DMS153 (cell line): Measurements from ENCODE around the gene GOLGA2.
A peak's percentile ranks its signal among the peaks of the same experiment; 100 is the strongest.
"Not testable (repeated sequence)": the region's sequence is repeated elsewhere in the genome, so short reads cannot be mapped to it uniquely, and the experiment has no call there.

ENCODE experiments used
- DNase-seq: peaks from one replicate; lab custom pipeline; 2025; lab: John Stamatoyannopoulos, UW

GOLGA2 gene

DNA sequence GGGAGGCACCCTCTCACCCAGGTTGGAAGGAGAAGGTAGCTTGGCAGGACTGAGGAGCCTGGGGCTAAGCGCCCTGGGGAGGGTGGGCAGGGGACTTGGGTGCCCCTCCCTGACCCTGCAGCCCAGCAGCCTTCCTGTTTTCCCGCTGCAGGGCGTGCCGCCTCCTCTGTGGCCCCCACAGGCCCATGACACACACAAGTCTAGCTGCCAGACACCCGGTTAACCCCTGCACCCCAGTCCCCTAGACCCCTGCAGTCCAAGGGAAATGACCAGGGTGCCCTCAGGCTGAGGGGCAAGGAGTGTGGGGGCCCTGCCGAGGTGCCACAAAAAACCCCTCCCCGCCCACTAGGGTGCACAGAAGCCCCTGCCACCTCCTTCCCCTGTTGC lies 33.0 kb downstream of the GOLGA2 start:
- DNase-seq: no peak

DNA sequence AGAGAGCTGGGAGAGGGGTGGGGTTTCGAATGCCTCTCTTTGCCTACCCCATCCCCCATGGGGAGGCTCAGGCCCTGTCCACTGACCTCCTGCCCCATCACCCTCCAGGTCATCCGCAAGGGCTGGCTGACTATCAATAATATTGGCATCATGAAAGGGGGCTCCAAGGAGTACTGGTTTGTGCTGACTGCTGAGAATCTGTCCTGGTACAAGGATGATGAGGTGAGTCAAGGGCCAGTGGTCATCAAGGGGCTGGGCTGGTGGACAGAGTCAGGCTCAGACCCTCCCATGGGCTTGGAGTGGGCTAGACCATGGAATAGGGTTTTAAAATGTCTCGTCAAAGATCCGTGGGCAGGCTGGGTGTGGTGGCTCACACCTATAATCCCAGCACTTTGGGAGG lies 33.7 kb downstream of the GOLGA2 start:
- DNase-seq: no peak

DNA sequence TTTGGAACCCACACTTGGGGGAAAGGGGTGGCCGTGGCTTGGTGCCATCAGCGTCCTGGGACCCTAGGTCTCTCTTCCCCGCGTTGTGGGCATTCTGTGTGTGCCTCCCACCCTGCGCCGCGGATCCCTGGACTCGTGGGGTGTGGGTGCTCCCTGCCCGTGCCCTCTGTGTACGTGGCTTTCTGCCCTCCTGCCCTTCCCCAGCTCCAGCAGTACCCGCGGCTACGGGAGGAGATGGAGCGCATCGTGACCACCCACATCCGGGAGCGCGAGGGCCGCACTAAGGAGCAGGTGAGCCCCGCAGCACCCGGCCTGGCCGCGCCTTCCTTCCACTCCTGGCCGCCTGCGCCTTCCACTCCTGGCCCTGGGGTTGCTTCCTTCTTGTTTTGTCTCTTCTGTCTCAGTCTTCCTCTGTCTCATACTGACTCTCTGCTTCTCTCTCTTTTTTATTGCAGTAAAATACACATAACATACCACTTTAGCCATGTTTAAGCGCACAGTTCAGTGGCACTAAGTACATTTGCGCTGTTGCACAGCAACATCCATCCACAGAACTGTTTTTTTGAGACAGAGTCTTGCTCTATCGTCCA lies 41.9 kb downstream of the GOLGA2 start:
- DNase-seq: no peak

DNA sequence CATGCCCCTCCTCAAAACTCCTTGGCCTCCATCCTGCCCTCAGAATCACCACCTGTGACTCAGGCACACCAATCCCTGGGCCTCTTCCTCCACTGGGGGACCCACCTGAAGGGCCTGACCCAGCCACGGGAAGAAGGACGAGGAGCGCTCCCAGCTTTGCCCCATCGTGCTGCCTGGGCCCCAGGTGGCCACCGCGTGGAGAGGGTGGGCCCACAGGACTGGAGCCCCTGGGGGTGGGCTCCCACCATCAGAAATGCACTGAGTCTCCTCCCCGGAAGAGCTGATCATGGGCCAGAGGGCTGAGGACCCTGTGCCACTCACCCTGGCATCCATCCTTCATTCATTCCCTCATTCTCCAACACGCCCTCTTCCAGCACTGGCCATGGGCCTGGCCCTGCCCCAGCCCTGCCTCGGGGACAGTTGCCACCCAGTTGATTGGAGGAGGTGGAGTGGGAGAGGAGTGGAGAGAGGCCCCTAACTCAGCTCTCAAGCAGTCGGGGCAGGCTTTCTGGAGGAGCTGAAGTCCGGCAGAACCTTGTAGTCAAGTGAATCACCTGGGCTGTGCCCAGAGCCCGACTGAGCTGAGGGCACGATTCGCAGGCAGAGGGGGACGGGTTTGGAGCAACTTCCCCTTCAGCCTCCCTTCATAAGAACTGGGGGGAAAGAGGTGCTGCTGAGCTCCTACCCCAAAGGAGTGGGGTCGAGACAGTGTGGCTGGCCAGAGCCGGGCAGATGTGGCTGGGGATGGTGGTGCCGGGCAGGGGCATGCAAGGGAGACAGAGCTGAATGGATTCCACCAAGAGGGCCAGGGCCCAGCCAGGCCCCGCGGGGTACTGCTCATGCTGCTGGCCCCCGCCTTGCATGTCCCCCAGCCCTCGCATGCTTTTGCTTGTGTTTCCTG lies 43.0 kb downstream of the GOLGA2 start:
- no peak for DNase-seq

DNA sequence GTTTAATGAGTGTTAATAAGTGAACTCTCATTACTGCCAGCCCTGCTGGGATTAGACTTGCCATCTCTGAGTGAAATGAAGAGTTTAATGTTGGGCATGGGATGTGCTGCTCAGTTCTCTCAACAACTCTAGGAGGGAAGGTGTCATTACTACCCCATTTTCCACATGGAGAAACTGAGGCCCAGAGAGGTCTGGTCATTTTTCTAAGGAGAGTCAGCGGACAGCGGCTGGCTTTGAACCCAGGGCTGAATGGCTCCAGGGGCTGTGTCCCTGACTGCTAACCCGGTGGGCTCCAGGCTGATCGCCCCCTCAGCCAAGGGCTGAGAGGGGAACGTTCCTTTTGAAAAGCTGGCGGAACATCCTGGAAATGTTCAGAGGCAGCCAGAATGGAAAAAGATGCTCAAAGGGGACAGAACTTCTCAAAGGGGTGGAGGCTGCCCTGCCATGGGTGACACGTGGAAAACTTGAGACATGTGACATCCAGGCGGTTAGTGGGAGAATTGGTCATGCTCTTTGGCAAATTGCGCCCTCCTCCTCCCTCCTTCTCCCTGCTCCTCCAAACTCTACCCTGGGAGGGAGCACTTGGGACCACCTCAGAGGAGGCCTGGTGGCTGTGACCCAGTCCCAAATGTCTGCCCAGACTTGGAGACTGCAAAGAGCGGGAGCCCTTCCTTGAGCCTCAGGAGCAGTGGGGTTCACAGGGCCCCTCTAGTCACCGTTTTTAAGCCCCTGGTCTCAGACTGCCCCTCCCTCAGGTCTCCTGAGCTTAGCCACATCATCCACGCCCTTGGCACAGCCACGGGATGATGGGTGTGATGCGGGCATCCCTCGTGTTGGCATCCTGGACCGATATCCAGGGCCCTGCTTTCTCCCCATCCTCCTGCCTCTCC lies 43.9 kb downstream of the GOLGA2 start:
- no peak for DNase-seq

DNA sequence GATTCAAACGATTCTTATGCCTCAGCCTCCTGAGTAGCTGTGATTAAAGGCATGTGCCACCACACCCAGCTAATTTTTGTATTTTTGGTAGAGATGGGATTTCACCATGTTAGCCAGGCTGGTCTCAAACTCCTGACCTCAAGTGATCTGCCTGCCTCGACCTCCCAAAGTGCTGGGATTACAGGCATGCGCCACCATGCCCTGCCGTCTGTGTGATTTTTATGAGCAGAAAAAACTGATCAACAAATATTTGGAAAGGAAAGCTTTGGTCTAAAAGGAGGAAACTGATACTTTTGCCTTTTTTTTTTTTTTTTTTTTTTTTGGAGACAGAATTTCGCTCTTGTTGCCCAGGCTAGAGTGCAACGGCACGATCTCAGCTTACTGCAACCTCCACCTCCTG lies 44.9 kb downstream of the GOLGA2 start:
- DNase-seq: not testable (repeated sequence)

DNA sequence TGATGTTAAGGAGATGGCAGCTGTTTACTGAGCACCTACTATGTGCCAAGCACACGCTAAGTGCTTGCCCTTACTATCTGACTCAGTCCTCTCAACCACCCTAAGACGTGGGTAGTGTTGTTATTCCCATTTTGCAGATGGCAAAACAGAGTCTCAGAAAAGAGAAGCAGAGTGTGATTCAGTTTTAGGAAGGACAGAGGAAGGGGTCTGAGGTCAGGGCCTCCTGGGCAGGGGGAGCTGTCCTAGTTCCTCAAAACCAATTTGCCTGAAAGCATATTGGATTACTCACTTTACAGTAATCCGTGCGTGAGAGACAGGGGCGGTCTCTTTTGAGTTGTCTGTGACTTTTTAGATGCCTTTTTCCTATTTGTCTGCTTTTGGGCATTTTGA lies 49.4 kb downstream of the GOLGA2 start:
- no peak for DNase-seq

DNA sequence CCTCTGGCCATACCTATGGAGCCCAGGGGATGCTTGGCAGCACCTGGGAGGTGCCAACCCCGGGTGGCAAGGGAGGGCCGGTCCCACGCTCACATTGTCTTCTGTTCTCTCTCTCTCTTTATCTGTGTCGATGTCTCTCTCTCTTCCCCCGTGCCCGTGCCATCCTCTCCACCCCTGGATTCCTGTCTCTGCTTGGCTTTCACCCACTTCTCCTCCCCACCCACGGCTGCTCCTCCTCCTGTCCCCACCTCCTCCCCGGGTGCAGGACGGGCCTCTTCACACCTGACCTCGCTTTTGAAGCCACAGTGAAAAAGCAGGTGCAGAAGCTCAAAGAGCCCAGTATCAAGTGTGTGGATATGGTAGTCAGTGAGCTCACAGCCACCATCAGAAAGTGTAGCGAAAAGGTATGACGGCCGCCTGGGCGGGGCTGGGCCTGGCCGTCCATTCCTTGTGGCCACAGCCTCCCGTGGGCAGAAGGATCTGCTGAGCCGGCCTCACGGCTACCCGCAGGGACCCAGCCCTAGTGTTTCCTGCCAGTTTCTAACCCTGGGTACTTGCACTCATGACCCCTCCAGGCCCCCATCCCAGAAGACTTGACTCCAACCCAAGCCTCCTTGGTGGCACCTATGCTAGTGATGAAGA lies 49.9 kb downstream of the GOLGA2 start:
- no peak for DNase-seq

DNA sequence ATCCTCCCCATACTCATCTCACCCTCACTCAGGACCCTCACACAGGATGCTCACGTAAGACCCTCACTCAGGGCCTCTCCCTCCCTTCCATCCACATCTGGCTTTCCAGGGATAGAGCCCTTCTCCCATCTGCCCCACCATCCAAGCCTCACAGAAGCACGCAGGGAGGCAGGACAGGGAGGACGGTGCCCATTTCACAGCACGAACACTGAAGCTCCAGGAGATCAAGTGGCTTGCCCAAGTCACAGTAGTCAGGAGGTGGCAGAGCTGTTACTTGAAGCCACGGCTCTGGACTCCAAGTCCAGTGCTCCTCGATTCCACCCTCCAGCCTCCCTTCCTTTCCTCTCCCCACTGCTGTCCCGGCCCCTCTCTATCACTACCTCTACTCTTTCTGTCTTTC lies 50.9 kb downstream of the GOLGA2 start:
- DNase-seq: no peak

DNA sequence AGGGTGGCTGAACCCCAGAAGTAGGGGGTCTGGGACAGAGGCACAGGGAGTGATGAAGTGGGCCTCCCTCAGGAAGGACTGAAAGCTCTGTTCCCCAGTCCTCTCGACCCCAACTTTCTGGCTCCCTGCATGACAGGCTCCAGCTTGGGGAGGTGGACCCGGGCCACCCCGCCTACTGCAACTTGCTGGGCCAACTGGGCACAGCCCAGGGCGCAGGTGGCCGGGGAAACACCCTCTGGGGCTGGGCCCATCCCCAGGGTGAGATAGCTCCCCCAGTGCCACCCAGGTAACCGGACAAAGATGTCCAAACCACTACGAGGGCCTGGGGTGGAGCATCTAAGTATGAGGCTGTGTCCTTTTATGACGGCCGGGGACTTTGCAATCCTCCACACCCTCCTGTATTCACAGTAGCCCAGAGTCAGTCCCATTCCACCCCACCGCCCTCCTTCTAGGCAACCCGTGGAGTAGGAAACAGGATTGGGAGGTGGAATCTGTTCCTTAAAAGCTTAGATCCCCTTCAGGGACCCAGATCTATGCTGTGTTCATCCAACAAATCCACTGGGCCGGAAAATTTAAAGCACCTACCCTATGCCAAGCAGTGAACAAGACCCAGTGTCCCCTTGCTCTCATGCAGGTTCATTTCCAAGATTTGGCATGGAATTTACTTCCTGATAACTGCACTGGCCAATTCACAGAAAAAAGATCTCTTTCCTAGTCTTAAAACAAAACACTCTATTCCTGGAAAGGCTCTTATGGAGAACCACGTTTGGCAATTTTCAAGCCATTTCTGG lies 52.7 kb downstream of the GOLGA2 start:
- DNase-seq: no peak

DNA sequence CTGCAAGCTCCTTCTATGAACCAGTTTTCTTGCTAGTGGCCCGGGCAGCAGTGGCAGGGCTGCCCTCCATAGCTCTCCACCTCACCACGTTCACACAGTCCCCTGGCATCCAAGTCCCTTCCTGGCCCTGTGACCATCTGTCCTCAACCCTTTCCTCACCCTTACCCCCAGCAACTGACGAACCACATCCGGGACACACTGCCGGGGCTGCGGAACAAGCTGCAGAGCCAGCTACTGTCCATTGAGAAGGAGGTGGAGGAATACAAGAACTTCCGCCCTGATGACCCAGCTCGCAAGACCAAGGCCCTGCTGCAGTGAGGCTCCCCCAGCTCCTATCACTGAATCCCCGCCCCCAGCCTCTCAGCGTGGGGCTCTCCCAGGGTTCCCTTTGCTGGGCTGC lies 53.8 kb downstream of the GOLGA2 start:
- DNase-seq: no peak

DNA sequence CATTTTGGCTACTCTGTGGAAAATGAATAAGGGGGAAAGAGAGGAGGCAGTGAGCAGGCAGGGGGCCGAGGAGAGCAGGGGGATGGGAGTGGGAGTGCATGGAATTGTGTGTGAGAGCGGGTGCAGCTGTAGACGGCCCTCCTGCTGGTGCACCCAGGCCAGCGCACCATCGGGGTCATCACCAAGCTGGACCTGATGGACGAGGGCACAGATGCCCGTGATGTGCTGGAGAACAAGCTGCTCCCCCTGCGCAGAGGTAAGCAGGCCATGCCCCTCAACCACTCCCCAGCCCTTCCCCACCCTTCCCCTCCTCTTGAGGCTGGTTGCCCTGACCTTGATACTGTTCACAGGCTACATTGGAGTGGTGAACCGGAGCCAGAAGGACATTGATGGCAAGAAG lies 56.0 kb downstream of the GOLGA2 start:
- no peak for DNase-seq

DNA sequence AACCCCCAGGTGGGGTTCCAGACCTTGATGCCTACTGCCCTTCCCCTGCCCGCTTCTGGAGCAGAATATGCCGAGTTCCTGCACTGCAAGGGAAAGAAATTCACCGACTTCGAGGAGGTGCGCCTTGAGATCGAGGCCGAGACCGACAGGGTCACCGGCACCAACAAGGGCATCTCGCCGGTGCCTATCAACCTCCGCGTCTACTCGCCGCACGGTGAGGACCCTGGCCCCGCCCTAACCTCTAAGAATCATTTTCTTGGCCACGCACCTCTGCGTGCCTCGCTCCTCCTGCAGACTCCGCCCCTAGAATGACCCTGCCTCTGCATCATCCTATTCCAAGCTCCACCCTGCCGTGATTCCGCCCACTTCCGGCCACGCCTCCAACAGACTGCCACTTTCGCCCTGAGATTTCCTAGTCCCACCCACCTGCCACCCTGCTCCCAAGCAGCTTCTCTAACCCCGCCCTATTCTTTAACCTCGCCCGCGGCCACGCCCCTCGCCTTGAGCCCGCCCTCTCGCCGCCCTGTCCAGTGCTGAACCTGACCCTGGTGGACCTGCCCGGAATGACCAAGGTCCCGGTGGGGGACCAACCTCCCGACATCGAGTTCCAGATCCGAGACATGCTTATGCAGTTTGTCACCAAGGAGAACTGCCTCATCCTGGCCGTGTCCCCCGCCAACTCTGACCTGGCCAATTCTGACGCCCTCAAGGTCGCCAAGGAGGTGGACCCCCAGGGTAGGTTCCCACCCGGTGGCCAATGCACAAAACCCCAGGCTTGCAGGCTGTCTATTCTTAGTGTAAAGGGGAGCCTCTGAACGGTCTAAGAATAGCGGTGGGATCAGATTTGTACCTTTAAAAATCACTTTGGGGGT lies 57.1 kb downstream of the GOLGA2 start:
- peak; percentile 90 for DNase-seq

DNA sequence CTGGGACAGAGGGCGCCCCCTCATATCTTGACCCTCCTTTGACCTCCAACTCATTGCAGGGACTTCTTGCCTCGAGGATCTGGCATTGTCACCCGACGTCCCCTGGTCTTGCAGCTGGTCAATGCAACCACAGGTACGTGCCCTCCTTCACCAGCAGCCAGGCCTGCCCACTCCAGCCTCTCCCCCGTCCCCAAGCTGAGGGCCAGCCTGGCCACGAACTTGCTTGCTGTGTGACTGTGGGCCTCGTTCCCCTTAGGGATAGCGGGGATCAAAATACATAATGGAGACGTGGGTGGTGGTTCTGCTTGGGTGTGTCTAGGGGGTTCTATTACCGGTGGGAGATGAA lies 57.7 kb downstream of the GOLGA2 start:
- no peak for DNase-seq

DNA sequence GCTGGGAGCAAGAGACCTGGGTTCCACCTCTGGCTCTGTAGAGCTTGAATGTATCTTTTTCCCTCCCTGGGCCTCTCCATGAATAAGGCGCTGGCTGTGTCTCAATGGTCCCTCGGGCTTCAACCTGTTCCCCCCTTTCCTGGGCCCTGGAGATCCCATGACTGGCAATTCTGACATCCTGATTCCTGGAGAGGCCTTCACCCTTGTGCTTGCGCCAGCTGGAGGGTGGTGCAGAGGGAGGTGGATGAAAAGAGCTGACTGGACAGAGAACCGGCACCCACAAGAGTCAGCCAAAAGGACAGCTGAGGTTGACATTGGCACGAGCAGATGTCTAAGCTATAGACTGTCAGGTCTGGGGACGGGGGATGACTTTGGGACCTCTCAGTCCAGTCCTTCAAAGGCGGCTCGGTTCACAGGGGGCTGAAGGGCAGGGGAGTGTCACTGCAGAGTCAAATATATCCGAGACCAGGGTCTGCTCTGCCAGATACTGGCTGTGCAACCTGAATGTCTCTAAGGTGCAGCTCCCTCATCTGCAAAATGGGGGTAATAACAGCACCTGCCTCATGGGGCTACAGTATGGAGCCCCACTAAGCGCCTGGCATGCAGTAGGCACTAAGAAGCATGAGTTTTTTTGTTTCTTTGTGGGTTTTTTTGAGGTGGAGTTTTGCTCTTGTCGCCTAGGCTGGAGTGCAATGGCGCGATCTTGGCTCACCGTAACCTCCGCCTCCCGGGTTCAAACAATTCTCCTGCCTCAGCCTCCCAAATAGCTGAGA lies 58.8 kb downstream of the GOLGA2 start:
- DNase-seq: no peak

DNA sequence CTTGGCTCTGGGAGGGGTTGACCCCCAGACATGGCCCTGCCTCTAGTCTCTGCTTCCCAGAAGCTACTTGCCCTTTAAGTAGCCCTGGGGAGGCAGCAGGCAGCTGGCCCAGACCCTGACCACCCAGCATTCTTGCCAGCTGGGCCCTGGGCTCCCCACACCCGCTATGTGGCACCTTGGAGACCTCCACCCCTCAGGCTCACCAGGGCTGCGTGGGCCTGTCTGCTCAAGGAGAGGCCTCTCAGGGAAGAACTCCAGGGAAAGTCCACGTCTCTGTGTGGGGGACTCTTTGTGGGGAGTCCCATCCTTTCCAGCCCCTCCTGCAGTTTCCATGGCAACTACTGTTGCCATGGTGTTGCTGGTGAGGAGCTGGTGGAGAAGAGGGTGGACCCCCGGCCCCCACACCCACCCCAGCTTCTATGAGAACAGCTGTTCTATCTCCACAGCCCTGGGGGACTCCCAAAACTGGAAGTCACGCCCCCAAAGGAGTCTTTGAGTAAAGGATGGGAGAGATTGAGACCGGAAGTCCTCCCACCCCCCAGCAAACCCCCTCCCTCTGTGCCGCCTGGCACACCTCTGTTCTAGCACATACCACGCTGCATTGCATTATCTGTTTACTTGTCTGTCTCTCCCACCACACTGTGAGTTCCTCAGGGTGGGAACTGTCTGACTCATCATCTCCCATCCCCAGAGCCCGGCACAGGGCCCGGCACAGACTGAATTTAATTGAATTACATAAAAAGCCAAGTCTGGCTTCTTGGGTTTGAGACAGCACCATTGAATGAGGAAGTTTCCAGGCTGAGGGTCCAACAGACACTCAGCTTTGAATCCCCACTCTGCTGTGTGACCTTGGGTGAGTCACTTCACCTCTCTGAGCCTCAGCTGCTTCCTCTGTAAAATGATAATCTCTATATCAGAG lies 60.1 kb downstream of the GOLGA2 start:
- no peak for DNase-seq

DNA sequence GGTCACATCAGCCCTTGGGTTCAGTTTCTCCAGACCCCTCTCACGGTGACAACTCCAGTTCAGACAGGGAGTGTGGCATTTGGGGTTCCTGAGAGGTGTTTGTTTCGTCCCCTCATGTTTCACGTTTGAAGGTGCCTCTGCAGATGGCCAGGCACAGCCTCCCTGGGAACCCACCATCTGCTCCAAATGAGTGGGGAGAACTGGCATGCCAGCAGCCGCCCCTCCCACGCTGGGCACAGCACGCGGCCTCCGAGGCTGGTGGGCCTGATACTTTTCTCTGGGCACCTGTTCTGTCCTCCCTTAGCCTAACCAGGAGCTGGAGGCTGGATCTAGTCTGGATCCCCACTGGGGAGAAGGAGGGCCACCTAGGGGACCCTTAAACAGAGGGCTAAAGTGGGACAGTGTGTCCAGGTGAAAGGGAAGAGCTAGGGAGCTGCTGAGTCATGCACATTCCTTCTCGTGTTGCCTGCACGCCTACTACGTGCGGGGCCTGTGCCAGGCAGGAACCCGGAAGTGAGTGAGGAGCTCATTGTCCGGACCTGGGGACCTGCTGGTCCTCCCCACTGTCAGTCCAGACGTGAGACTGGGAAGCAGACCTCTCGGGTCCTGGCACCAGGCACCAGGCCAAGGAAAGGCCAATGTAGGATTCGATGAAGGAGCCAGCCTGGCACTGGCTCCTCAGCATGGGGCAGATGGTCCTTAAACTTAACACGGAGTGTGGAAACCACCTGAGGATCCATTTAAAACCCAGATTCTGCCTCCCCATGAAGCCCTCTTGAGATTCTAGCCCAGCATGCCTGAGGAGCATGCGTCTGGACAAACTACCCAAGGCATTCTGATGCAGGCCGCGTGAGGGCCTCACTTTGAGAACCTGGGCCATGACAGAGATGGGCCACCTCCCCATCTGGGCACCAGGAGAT lies 61.0 kb downstream of the GOLGA2 start:
- no peak for DNase-seq
